ENCODE data around the gene RSPO4. TPM values are rescaled to one million over a fixed set of nuclear protein-coding genes. Genes with fewer than 3 reads are reported as not detected.

RSPO4 gene
- total RNA-seq, 2 experiments from 2014 or later: not detected

GRCh38 chr20:916125-916799 lies 85.8 kb downstream of the RSPO4 start, which contains the start of gene ANGPT4:
Gene ANGPT4, minus strand, starts transcription at chr20:916334. Its CDS starts 120 bp downstream, at chr20:916214.
- BruUV-seq (replicated peaks): no TSS peak
- intact Hi-C loops (cut with micrococcal nuclease; ENCODE audit: unreplicated experiment): no loop called here
- no peaks in the 10 kb centered on the region for H3K9me3 ChIP-seq (ENCODE audit: low read length)

GRCh38 chr20:914727-915498 lies 87.2 kb downstream of the RSPO4 start:
- no peaks in the 10 kb centered on the region for H3K9me3 ChIP-seq (ENCODE audit: low read length)
- TF ChIP-seq EZH2phosphoT487 (IDR thresholded peaks at IDR 0.05; ENCODE audit: borderline replicate concordance, low read depth, low read length): no peak
- TF ChIP-seq CTCF (conservative IDR thresholded peaks at IDR 0.05; ENCODE audit: low read length): no peak
- no TSS peak for BruUV-seq (replicated peaks)
- H3K79me2 ChIP-seq (ENCODE audit: insufficient read depth, low read depth, low read length): no peaks in the 10 kb centered on the region
- intact Hi-C loops (cut with micrococcal nuclease; ENCODE audit: unreplicated experiment): no loop called here
- H3K27ac ChIP-seq (ENCODE audit: low read depth, low read length, poor library complexity, severe bottlenecking): no peak overlapping the region
- no peak for DNase-seq (ENCODE audit: low spot score)
- H3K36me3 ChIP-seq (ENCODE audit: insufficient read depth, low read length): no peaks in the 10 kb centered on the region
- no peak overlapping the region for H3K4me3 ChIP-seq (ENCODE audit: low read depth, low read length, poor library complexity, severe bottlenecking)
- H3K9me2 ChIP-seq (ENCODE audit: insufficient read depth, low read length): no peaks in the 10 kb centered on the region
- no peaks in the 10 kb centered on the region for H4K20me1 ChIP-seq (ENCODE audit: insufficient read depth, low read length)
- ChIA-PET CTCF (ENCODE audit: unreplicated experiment) (interaction anchor here (0.6 kb wide), 1 partner anchor 599 kb away, joined by 4 read pairs; no protein-coding TSS in a partner anchor), POLR2A (interaction anchor here (0.5 kb wide), 1 partner anchor 71 kb away, joined by 4 read pairs; no protein-coding TSS in a partner anchor)
- no peaks in the 10 kb centered on the region for H3K4me1 ChIP-seq (ENCODE audit: insufficient read depth, low read length, poor library complexity, severe bottlenecking)
- no peak overlapping the region for H3K4me2 ChIP-seq (ENCODE audit: low read length)
- no peak overlapping the region for H2AFZ ChIP-seq (ENCODE audit: low read length)

More at GRCh38 chr20:916125-916799, 85.8 kb downstream of the RSPO4 start, which contains the start of gene ANGPT4:
- Histone ChIP-seq H3K9me2 (ENCODE audit: insufficient read depth, low read length) (no peaks in the 10 kb centered on the region), H3K36me3 (ENCODE audit: insufficient read depth, low read length) (no peaks in the 10 kb centered on the region), H3K4me1 (ENCODE audit: insufficient read depth, low read length, poor library complexity, severe bottlenecking) (no peaks in the 10 kb centered on the region), H3K4me3 (ENCODE audit: low read depth, low read length, poor library complexity, severe bottlenecking) (no peak within 1 kb of the TSS), H2AFZ (ENCODE audit: low read length) (no peak within 1 kb of the TSS), H4K20me1 (ENCODE audit: insufficient read depth, low read length) (no peaks in the 10 kb centered on the region), H3K79me2 (ENCODE audit: insufficient read depth, low read depth, low read length) (no peaks in the 10 kb centered on the region), H3K4me2 (ENCODE audit: low read length) (no peak within 1 kb of the TSS), H3K27ac (ENCODE audit: low read depth, low read length, poor library complexity, severe bottlenecking) (no peak within 1 kb of the TSS)
- no peak for DNase-seq (ENCODE audit: low spot score)
- TF ChIP-seq EZH2phosphoT487 (IDR thresholded peaks at IDR 0.05; ENCODE audit: borderline replicate concordance, low read depth, low read length): no peak
- no peak for TF ChIP-seq CTCF (conservative IDR thresholded peaks at IDR 0.05; ENCODE audit: low read length)
- CTCF ChIA-PET (ENCODE audit: unreplicated experiment): no interaction called here
- POLR2A ChIA-PET: no interaction called here

Measured in OCI-LY7 (cell line).